Measurements from ENCODE around the gene BCL2L2. TPM values are rescaled to one million over a fixed set of nuclear protein-coding genes. Genes with fewer than 3 reads are reported as not detected.

BCL2L2 gene
- total and polyA plus RNA-seq, 10 of the 15 experiments (the other 5 are each of a cell fraction or from before 2014, with no cell fraction given): 1.4 to 14.7 (median 7.1) TPM

GRCh38 chr14:23320584-23321571, 14.2 kb downstream of the BCL2L2 start, which contains the start of gene PABPN1 (continued):
- peak; percentile 100 for TF ChIP-seq DPF2 (IDR thresholded peaks at IDR 0.05)
- no peak; the same call in 1 of the 2 replicates for TF ChIP-seq ZBED1 (IDR thresholded peaks at IDR 0.05; ENCODE audit: borderline replicate concordance)
- peak; percentile 83 for TF ChIP-seq GABPA (IDR thresholded peaks at IDR 0.05; ENCODE audit: low read depth)
- peak; percentile 84 for TF ChIP-seq POLR2AphosphoS2 (IDR thresholded peaks at IDR 0.05; ENCODE audit: low read depth, low read length)
- no peak for TF ChIP-seq BMI1 (IDR thresholded peaks at IDR 0.05; ENCODE audit: borderline replicate concordance)
- no peak for TF ChIP-seq ZNF274 (IDR thresholded peaks at IDR 0.05; ENCODE audit: insufficient read depth, insufficient read length)
- TF ChIP-seq ZNF217 (IDR thresholded peaks at IDR 0.05): no peak
- no peak for TF ChIP-seq CBX5 (IDR thresholded peaks at IDR 0.05; ENCODE audit: low read depth)
- TF ChIP-seq HCFC1 (IDR thresholded peaks at IDR 0.05; ENCODE audit: low read length): no peak; the same call in 1 of the 2 replicates
- TF ChIP-seq ETV6 (conservative IDR thresholded peaks at IDR 0.05 in 1 of 2, IDR thresholded peaks at IDR 0.05 in 1 of 2; ENCODE audit: borderline replicate concordance in 1 of 2, low read depth in 1 of 2): no peak
- no peak for TF ChIP-seq JUND (IDR thresholded peaks at IDR 0.05; ENCODE audit: low read depth, low read length)
- no peak for TF ChIP-seq RCOR1 (conservative IDR thresholded peaks at IDR 0.05; ENCODE audit: low read depth, low read length)
- TF ChIP-seq BCL3 (IDR thresholded peaks at IDR 0.05; ENCODE audit: borderline replicate concordance, insufficient read depth, low read depth, low read length, poor library complexity, severe bottlenecking): no peak
- peak; percentile 53 for TF ChIP-seq PAX8 (IDR thresholded peaks at IDR 0.05)
- peak; percentile 18; the same call in 1 of the 2 replicates for TF ChIP-seq EED (IDR thresholded peaks at IDR 0.05; ENCODE audit: low read depth)
- peak; percentile 94 for TF ChIP-seq KLF5 (IDR thresholded peaks at IDR 0.05; ENCODE audit: partially characterized antibody)
- no peak for TF ChIP-seq CHD4 (IDR thresholded peaks at IDR 0.05)
- TF ChIP-seq ATF2 (IDR thresholded peaks at IDR 0.05; ENCODE audit: low read length): no peak
- no peak for TF ChIP-seq REST (IDR thresholded peaks at IDR 0.05; ENCODE audit: low read depth, low read length)
- no peak for TF ChIP-seq NR2C2 (IDR thresholded peaks at IDR 0.05; ENCODE audit: borderline replicate concordance, control insufficient read depth, insufficient read length, low read depth)
- TF ChIP-seq RELA (IDR thresholded peaks at IDR 0.05; ENCODE audit: borderline replicate concordance, partially characterized antibody): no peak
- no peak for TF ChIP-seq MEF2A (IDR thresholded peaks at IDR 0.05; ENCODE audit: insufficient read depth, low read depth, low read length)

Measured in GM12878 (cell line).